Measurements from ENCODE around the gene MAFG. TPM values are rescaled to one million over a fixed set of nuclear protein-coding genes. Genes with fewer than 3 reads are reported as not detected.

The MAFG gene
- total RNA-seq, 1 donor from 2014 or later = 24.1 TPM

DNA sequence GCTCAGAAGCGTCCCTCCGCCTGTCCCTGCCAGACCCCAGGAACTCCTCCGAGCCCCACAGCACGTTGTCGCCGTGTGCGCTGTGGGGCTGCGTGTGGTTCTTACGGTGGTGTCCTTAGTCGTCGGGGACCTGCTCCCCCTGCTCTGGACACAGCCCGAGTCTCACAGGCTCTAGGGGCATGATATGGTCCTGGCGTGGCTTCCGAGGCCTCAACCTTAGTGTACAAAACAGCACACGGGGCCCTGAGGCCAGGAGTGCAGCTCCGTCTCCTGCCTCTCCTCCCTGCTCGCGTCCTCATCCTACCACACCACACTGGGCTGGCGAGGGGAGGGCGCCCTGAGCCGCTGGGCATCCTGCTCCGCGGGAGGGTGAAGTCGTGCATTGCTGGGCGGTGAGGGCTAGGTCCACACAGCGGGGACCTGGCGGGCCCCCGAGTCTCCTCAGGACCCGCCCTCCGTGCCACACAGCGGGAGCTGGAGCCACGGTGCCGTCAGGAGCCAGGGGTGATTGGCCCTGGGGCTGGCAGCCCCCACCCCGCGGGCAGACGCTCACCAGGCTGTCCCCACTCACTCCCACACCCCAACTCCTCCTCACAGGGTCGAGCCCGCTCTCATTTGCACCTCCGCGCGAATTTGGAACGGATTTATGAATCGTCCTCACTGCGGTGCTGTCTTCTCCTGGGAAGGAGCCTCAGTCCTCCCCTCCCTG is 1.2 kb upstream of the MAFG start:
- TF ChIP-seq, protein P1, sequence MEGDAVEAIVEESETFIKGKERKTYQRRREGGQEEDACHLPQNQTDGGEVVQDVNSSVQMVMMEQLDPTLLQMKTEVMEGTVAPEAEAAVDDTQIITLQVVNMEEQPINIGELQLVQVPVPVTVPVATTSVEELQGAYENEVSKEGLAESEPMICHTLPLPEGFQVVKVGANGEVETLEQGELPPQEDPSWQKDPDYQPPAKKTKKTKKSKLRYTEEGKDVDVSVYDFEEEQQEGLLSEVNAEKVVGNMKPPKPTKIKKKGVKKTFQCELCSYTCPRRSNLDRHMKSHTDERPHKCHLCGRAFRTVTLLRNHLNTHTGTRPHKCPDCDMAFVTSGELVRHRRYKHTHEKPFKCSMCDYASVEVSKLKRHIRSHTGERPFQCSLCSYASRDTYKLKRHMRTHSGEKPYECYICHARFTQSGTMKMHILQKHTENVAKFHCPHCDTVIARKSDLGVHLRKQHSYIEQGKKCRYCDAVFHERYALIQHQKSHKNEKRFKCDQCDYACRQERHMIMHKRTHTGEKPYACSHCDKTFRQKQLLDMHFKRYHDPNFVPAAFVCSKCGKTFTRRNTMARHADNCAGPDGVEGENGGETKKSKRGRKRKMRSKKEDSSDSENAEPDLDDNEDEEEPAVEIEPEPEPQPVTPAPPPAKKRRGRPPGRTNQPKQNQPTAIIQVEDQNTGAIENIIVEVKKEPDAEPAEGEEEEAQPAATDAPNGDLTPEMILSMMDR (conservative IDR thresholded peaks at IDR 0.05) = no peak
- Mint-ChIP-seq H3K4me3 (peak overlapping the region; percentile 86), H3K27me3 (ENCODE audit: low read depth) (peaks cover 10% of the 10 kb centered on the region), H3K4me1 (peaks cover 15% of the 10 kb centered on the region), H3K36me3 (ENCODE audit: low read depth) (no peaks in the 10 kb centered on the region), H3K9me3 (no peaks in the 10 kb centered on the region), H3K27ac (ENCODE audit: unreplicated experiment) (no peak overlapping the region)
- DNase-seq (ENCODE audit: low read depth, low spot score) = no peak

DNA sequence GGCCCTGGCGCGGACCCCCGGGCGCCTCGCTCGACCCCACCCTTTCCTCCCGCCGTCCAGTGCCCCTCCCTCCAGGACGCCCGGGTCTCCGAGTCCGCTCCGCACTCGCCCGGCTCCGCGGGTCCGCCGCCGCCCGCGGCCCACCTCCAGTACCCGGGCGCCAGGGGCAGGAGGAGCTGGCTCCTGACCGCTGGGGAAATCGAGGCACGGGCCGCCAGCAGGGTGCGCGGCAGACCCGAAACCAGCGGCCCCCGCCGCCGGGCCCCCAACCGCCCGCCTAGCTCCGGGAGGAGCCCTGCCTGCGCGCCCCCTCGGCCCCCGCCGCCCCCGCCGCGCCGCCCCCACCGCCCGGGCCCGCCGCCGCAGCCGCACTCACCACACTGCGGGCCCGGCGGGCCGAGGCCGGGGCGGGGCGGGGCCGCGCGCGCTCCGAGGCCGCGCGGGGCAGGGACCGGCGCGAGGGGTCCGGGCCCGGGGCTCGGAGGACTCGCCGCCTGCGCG is 333 bp downstream of the MAFG start:
- Mint-ChIP-seq H3K4me1 (peaks cover 19% of the 10 kb centered on the region), H3K27me3 (ENCODE audit: low read depth) (peaks cover 10% of the 10 kb centered on the region), H3K9me3 (no peaks in the 10 kb centered on the region), H3K36me3 (ENCODE audit: low read depth) (peaks cover under 1% of the 10 kb centered on the region), H3K27ac (ENCODE audit: unreplicated experiment) (no peak overlapping the region), H3K4me3 (no peak overlapping the region)
- TF ChIP-seq, protein P1 (conservative IDR thresholded peaks at IDR 0.05) = no peak
- no peak for DNase-seq (ENCODE audit: low read depth, low spot score)

GRCh38 chr17:81926451-81927151 is 934 bp downstream of the MAFG start:
- TF ChIP-seq, protein P1 (conservative IDR thresholded peaks at IDR 0.05) = no peak
- Mint-ChIP-seq H3K4me3 (peak overlapping the region; percentile 93), H3K27me3 (ENCODE audit: low read depth) (peaks cover 10% of the 10 kb centered on the region), H3K36me3 (ENCODE audit: low read depth) (peaks cover 3% of the 10 kb centered on the region), H3K4me1 (peaks cover 19% of the 10 kb centered on the region), H3K27ac (ENCODE audit: unreplicated experiment) (peak overlapping the region; percentile 96), H3K9me3 (no peaks in the 10 kb centered on the region)
- peak; percentile 51 for DNase-seq (ENCODE audit: low read depth, low spot score)

DNA sequence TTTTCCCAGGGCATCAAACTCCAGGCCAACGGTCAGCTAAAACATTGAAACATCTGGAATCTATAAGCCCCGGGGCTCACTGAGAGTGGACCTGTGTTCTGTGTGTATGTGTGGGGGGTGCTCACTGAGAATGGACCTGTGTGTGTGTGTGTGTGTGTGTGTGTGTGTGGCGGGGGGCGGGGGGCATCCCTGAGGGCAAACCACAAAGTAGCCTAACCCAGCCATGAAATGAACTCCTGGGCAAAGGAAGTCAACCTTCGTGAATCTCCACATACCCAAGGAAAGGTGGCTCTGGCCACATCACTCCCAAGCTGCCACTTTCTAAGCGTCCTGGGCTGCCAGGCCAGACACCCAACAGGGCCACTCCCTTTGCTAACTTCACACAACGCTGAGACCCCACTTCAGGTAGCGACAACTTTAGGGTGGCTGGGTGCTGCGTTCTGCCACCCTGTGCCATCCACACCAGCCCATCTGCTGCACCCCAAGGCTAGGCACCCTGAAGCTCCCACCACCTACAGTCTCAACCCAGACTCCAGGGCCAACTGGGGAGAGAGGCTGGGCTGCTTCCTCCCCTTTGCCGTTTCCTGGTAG is 1.6 kb downstream of the MAFG start:
- TF ChIP-seq, protein P1 (conservative IDR thresholded peaks at IDR 0.05) = no peak
- peaks cover 10% of the 10 kb centered on the region for H3K27me3 Mint-ChIP-seq (ENCODE audit: low read depth)
- H3K27ac Mint-ChIP-seq (ENCODE audit: unreplicated experiment) = peak overlapping the region; percentile 96
- H3K4me3 Mint-ChIP-seq = peak overlapping the region; percentile 93
- no peak for DNase-seq (ENCODE audit: low read depth, low spot score)
- H3K36me3 Mint-ChIP-seq (ENCODE audit: low read depth) = peaks cover 3% of the 10 kb centered on the region
- no peaks in the 10 kb centered on the region for H3K9me3 Mint-ChIP-seq
- H3K4me1 Mint-ChIP-seq = peaks cover 19% of the 10 kb centered on the region

GRCh38 chr17:81924557-81925532 is 2.7 kb downstream of the MAFG start:
- Mint-ChIP-seq H3K4me3 (peak overlapping the region; percentile 93), H3K4me1 (peaks cover 19% of the 10 kb centered on the region), H3K9me3 (no peaks in the 10 kb centered on the region), H3K27ac (ENCODE audit: unreplicated experiment) (no peak overlapping the region), H3K27me3 (ENCODE audit: low read depth) (peaks cover 10% of the 10 kb centered on the region), H3K36me3 (ENCODE audit: low read depth) (peaks cover 3% of the 10 kb centered on the region)
- DNase-seq (ENCODE audit: low read depth, low spot score) = no peak
- TF ChIP-seq, protein P1 (conservative IDR thresholded peaks at IDR 0.05) = no peak
